Measurements from ENCODE around the gene FBXO8.

DNA sequence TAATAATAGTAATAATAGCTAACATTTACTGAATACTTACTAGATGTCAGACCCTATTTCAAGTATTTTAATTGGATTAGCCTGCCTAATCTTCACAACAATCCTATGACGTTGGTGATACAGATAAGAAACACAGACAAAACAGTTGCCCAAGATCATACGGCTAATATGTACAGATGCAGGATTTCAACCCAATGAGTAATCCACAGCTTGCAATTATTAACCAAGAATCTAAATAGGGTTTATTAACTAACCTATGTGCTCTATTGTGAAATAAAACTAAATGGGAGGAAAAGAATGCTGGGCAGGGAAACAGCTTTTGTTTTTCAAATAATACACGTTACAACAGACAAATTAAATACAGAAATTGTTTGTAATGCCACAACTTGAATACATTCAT lies 23.4 kb downstream of the FBXO8 start:
- TF ChIP-seq, protein P1, sequence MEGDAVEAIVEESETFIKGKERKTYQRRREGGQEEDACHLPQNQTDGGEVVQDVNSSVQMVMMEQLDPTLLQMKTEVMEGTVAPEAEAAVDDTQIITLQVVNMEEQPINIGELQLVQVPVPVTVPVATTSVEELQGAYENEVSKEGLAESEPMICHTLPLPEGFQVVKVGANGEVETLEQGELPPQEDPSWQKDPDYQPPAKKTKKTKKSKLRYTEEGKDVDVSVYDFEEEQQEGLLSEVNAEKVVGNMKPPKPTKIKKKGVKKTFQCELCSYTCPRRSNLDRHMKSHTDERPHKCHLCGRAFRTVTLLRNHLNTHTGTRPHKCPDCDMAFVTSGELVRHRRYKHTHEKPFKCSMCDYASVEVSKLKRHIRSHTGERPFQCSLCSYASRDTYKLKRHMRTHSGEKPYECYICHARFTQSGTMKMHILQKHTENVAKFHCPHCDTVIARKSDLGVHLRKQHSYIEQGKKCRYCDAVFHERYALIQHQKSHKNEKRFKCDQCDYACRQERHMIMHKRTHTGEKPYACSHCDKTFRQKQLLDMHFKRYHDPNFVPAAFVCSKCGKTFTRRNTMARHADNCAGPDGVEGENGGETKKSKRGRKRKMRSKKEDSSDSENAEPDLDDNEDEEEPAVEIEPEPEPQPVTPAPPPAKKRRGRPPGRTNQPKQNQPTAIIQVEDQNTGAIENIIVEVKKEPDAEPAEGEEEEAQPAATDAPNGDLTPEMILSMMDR (IDR thresholded peaks at IDR 0.05; ENCODE audit: low read depth, low read length, poor library complexity, severe bottlenecking) = no peak
- no peak for TF ChIP-seq EZH2phosphoT487 (IDR thresholded peaks at IDR 0.05; ENCODE audit: borderline replicate concordance, low read length)
